Stromal cell of bone marrow (primary cell): ENCODE measurements around the gene SFT2D2.
"Not testable (repeated sequence)": the region's sequence is repeated elsewhere in the genome, so short reads cannot be mapped to it uniquely, and the experiment has no call there.

Source experiments
- DNase-seq: peaks from one replicate; pipeline ENCODE4 v3.0.0-alpha.2; 2012; ENCODE audit warnings: low read depth

The SFT2D2 gene

GRCh38 chr1:168225476-168226190 is at the start of gene SFT2D2:
SFT2D2 (plus strand) TSS chr1:168226004; CDS start chr1:168226080, 76 bp downstream.
- peak; percentile 54 for DNase-seq

DNA sequence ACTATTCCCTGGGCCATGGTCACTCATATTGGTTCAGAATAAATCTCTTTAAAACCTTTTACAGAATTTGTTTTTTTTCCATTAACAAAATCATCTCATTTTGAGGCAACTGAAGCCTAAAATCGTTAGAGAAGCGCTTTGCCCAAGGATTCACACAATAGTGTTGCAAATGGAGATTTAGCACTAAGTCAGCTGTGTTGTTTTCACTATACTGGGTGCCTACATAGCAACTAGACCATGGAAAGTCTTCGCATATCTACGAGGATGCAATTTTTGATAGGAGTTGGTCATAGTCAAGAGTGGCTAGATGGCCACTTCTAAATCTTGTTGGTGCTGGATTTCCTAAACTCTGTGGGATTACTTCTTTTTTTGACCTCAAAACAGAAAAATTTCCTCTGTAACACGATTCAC is 47.6 kb upstream of the SFT2D2 start:
- no peak for DNase-seq

DNA sequence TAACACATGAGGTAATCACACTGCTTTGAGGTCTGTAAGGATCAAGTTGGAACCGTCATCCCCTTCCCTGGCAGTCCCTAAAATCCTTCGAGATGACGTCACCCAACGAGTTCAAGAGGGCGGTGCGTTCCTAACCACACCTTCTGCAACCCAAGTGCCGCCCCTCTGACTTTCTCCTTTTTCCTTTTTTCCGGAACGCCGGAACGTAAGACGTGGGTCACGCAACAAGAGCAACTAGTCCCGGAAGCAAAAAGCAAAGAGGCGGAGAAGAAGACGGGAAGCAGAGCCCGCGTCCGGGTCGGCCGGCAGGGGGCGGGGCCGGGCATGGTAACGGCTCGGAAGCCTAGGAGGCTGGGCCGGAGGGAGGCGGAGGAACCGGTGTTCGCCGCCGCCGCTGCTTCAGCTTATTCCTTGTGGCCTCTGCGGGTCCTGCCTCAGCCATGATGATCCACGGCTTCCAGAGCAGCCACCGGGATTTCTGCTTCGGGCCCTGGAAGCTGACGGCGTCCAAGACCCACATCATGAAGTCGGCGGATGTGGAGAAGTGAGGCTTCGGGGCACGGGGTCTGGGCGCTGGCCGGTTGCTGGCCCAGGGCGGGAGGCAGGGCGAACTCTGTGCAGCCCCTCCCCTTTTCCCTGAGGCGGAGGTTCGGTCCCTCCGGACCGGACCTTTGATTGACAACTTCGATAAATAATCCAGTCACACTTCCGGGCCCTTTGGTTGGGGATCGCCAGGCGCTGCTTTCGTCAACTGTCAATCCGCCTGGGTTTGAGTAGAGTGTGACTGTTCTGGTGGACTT is 47.0 kb upstream of the SFT2D2 start, which contains the start of gene TIPRL:
TSS of gene TIPRL (plus strand) at position 325 of the 800 bp plus-strand sequence. CDS start at position 441, 116 bp downstream.
- DNase-seq, result peak; percentile 98

DNA sequence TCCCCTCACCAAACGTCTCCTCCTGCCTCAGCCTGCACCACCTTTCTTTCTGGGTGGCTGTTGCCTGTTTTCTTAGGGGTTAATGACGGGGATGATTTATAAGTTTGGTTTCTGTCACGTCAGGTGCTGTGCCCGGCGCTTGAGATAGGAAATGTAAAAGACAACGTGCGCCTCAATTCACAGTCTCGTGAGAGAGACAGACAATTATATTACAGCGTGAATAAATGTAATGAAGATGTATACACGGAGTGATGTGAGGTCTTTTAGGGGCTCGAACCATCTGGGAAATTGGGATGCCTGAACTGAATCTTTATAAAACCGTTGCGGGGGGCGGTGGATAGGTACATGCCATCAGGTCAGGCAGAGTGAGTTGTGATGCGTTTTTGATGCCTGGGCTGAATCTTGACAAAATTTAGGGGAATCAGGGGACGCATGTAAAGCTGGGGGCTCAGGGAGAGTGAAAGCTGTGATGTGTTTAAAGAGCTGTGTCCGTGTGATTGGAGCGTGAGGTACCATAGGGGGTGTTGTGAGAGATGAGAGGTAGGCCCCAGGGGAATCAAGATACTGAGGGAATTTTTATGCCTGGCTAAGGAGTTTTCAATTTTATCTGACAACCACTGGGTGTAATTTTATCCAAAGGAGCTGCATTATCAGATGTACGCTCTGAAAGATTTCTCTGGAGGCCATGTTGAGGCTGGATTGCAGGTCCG is 46.2 kb upstream of the SFT2D2 start:
- DNase-seq, result no peak

- no peak for DNase-seq
These were observed 45.7 kb upstream of the SFT2D2 start for GRCh38 chr1:168180148-168180524.

DNA sequence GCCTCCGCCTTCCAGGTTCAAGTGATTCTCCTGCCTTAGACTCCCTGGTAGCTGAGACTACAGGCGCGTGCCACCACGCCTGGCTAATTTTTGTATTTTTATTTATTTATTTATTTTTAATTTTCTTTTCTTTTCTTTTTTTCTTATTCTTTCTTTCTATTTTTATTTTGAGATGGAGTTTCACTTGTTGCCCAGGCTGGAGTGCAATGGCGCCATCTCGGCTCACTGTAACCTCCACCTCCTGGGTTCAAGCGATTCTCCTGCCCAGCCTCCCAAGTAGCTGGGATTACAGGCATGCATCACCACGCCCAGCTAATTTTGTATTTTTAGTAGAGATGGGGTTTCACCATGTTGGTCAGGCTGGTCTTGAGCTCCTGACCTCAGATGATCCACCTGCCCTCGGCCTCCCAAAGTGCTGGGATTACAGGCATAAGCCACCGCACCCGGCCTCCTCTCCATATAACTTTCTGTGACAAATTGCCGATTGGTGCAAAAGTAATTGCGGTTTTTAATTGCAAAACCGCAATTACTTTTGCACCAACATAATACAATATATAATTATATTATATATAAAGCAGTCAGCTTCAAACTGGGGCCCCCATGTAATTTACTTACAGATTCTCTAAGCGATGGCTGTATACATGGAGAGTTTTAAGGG is 44.6 kb upstream of the SFT2D2 start:
- DNase-seq, result not testable (repeated sequence)

DNA sequence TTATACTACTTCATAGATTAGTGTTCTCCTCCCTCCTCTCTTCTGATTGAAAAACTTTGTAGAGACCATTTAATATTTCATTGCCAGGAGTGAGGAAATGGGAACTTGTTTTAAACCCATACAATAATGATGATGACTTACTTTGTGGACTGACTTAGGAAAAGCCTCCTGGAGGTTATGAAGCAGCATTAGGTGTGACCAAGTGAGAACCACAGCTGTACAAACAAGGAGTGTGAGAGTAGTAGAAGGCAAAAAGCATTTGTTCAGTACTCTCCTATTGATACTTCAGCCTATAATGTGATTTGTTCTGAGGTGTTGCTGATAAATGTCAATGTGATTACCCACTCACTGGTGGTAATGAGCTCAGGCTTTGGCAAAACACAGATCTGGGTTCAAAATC is 38.6 kb upstream of the SFT2D2 start:
- no peak for DNase-seq

GRCh38 chr1:168190403-168190802 is 35.4 kb upstream of the SFT2D2 start:
- DNase-seq, result no peak

DNA sequence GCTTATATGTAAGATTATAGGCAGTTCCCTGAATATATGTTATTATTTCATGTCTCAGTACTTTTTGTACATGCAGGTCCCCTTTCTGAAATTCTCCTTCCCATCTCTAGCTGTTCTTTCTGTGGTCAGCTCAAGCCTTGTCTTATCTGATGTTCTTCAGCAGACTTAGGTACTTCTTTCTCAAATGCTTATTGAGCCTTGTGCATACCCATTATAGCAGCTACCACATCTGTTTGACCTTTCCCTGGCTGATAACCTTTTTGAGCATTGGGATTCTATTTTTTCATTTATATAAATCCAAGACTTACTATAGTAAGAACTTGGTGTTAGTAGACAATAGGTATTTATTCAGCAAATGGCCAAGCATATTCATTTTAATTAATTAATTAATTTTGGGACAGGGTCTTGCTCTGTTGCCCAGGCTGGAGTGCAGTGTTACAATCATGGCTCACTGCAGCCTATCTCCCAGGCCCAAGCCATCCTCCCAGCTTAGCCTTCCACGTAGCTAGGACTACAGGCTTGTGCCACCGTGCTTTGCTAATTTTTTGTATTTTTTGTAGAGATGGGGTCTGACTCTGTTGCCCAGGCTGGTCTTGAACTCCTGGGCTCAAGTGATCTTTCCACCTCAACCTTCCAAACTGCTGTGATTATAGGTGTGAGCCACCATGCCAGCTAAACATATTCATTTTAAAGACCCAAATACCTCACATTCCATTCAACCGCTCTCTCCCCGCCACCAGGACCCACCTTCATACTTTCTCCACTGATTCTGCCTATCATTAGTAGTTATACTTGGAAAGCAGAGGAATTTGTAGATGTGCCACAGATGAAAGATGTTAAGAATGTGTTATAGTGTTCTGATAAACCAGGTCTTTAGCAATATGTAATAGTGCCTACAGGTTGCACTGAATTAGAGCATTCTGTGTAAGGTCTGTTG is 30.3 kb upstream of the SFT2D2 start:
- no peak for DNase-seq

GRCh38 chr1:168199056-168199455 is 26.7 kb upstream of the SFT2D2 start:
- no peak for DNase-seq

GRCh38 chr1:168202941-168203654 is 22.7 kb upstream of the SFT2D2 start:
- peak; percentile 73 for DNase-seq

GRCh38 chr1:168206111-168206510 is 19.7 kb upstream of the SFT2D2 start:
- no peak for DNase-seq

DNA sequence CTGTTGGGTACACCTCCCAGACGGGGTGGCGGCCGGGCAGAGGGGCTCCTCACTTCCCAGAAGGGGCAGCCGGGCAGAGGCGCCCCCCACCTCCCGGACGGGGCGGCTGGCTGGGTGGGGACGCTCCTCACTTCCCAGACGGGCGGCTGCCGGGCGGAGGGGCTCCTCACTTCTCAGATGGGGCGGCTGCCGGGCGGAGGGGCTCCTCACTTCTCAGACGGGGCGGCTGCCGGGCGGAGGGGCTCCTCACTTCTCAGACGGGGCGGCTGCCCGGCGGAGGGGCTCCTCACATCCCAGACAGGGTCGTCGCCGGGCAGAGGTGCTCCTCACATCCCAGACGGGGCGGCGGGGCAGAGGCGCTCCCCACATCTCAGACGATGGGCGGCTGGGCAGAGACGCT is 18.1 kb upstream of the SFT2D2 start:
- not testable (repeated sequence) for DNase-seq

- DNase-seq, result no peak
These were observed 15.5 kb upstream of the SFT2D2 start for GRCh38 chr1:168210312-168210711.

DNA sequence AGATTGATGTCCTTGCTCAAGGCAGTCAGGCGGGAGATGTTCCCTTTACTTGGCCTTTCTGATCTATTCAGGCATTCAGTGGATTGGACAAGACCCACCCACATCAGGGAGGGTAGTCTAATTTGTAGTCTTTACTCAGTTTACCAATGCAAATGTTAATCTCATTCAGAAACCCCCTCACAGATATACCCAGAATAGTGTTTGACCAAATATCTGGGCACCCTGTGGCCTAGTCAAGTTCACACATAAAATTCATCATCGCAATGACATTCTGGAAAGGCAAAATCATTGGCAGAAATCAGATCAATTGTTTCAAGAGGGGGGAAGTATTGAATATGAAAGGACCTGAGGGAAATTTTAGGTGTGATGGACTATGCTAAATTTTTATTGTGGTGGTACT is 12.5 kb upstream of the SFT2D2 start:
- DNase-seq, result no peak

DNA sequence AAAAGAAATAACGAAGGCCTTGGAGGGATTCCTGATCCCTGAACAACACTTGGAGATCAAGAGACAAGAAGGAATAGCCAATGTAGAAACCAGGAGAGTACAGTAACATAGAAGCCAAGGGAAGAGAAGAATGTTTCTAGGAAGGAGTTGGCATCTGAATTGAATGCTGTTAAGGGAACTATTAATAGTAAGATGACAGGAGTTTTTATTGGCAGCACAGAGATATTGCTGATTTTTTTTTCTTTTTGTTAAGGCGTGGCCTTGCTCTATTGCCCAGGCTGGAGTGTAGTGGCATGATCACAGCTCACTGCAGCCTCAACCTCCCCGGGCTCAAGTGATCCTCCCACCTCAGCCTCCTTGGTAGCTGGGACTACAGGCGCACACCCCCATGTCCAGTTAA is 9.6 kb upstream of the SFT2D2 start:
- no peak for DNase-seq

GRCh38 chr1:168217664-168218063 is 8.1 kb upstream of the SFT2D2 start:
- DNase-seq, result no peak

- DNase-seq, result no peak
These were observed 7.1 kb upstream of the SFT2D2 start for GRCh38 chr1:168218658-168219057.

DNA sequence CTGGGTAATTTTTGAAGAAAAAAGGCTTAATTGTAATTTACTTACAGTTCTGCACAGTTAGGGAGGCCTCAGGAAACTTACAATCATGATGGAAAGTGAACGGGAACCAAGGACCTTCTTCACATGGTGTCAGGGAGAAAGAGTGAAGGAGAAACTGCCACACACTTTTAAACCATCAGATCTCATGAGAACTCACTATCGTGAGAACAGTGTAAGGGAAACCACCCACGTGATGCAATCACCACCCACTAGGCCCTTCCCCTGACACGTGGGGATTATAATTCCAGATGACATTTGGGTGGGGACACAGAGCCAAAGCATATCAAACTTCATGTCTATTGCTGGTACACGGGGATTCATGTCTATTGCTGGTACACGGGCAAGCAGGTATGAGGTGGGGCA is 5.3 kb upstream of the SFT2D2 start:
- no peak for DNase-seq

DNA sequence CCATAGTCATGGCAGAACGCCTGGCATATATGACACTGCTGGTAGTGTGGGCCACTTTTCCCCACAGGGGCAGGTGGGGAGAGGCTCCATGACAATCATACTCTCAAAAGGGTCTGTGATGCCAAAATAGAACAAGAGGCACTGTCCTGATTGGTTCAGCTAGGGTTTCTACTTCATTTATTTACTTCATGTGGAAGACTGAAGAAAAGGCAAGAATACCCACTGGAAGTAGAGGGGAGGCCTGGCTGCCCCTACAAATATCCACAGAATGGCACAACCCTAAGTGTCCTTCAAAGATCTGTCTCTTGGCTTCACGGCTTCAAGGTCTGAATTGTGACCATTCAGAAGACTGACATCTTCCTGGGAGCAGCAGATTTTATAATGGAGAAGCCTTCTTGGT is 4.5 kb upstream of the SFT2D2 start:
- no peak for DNase-seq
